HG03432 (cell line): ENCODE measurements around the gene RIC8A.
"Not testable (repeated sequence)": the region's sequence is repeated elsewhere in the genome, so short reads cannot be mapped to it uniquely, and the experiment has no call there.

Experiments
- ATAC-seq: cut with Tn5 transposase; IDR thresholded peaks from one replicate; pipeline ENCODE4 v1.9.1; 2021; ENCODE audit warnings: mild to moderate bottlenecking, moderate library complexity; ENCODE audit not compliant: unreplicated experiment

The RIC8A gene

GRCh38 chr11:207208-207862 is at the start of gene RIC8A, which contains the start of gene BET1L:
Gene RIC8A (plus strand): TSS chr11:207708. CDS start chr11:208855, 1,147 bp downstream.
Gene BET1L (minus strand): TSS chr11:207399. CDS start chr11:207321, 78 bp downstream.
- peak; percentile 74 for ATAC-seq

- not testable (repeated sequence) for ATAC-seq
These were observed 27.3 kb upstream of the RIC8A start for GRCh38 chr11:180242-180641.

- ATAC-seq = peak; percentile 34
These were observed 18.2 kb upstream of the RIC8A start for GRCh38 chr11:189200-189783.

- ATAC-seq = peak; percentile 78
These were observed 17.6 kb upstream of the RIC8A start for GRCh38 chr11:189843-190311.

- ATAC-seq = not testable (repeated sequence)
These were observed 17.0 kb upstream of the RIC8A start for GRCh38 chr11:190546-190945.

- not testable (repeated sequence) for ATAC-seq
These were observed 15.7 kb upstream of the RIC8A start for GRCh38 chr11:191490-192478.

GRCh38 chr11:192674-193128 is 14.8 kb upstream of the RIC8A start, which contains the start of gene SCGB1C1:
Gene SCGB1C1 (plus strand): TSS chr11:193078. CDS start chr11:193100, 22 bp downstream.
- not testable (repeated sequence) for ATAC-seq

- ATAC-seq = not testable (repeated sequence)
These were observed 14.0 kb upstream of the RIC8A start for GRCh38 chr11:193481-193880.

- ATAC-seq = no peak
These were observed 10.4 kb upstream of the RIC8A start for GRCh38 chr11:196786-197731.

GRCh38 chr11:197741-198235 is 9.7 kb upstream of the RIC8A start:
- ATAC-seq = no peak

GRCh38 chr11:198236-198806 is 9.2 kb upstream of the RIC8A start:
- no peak for ATAC-seq

- ATAC-seq = no peak
These were observed 8.4 kb upstream of the RIC8A start for GRCh38 chr11:199004-199581.

- no peak for ATAC-seq
These were observed 7.7 kb upstream of the RIC8A start for GRCh38 chr11:199782-200181.

- ATAC-seq = no peak
These were observed 7.1 kb upstream of the RIC8A start for GRCh38 chr11:200224-201003.

- no peak for ATAC-seq
These were observed 5.5 kb upstream of the RIC8A start for GRCh38 chr11:201966-202365.

- no peak for ATAC-seq
These were observed 5.0 kb upstream of the RIC8A start for GRCh38 chr11:202490-202889.

GRCh38 chr11:203056-203944 is 4.2 kb upstream of the RIC8A start:
- no peak for ATAC-seq
